SK-N-SH (cell line): ENCODE data around the gene FCHSD2. TPM values are rescaled to one million over a fixed set of nuclear protein-coding genes. Genes with fewer than 3 reads are reported as not detected.

Source experiments
- CTCF ChIA-PET: fragments of 300-600, 350-600 bp; formaldehyde crosslinking; extraction: SDS; loops from one replicate; lab custom pipeline; 2021; lab: Yijun Ruan, JAX
- POLR2A ChIA-PET: fragments of 350-600 bp; sonication (Branson Sonifier 250); formaldehyde crosslinking; extraction: SDS; loops from one replicate; lab custom pipeline; 2020; ENCODE audit warnings: antibody characterized with exemption, inconsistent platforms; lab: Yijun Ruan, JAX
- DNase-seq: peaks from one replicate; pipeline ENCODE4 v3.0.0; 2012
- H2AFZ ChIP-seq: fragments of 200-600 bp; sonication (generic); 2 replicates; pipeline ENCODE4 v1.8.1; 2016; ENCODE audit warnings: antibody characterized with exemption, mild to moderate bottlenecking, low read depth
- H3F3A ChIP-seq: fragments of 200-600 bp; sonication (generic); replicated peaks from 2 replicates; pipeline ENCODE3; 2016; ENCODE audit warnings: antibody characterized with exemption, mild to moderate bottlenecking; ENCODE audit not compliant: insufficient read depth
- H3K27ac ChIP-seq, 2 experiments: fragments of 200-500 bp in 1 of 2; fragments of 200-600 bp in 1 of 2; sonication (Bioruptor generic) in 1 of 2; sonication (generic), shearing (Covaris generic) in 1 of 2; 2 replicates each; pipeline versions ENCODE4 v1.5.1 to v1.6.1; 2014 to 2016; ENCODE audit warnings: low read depth in 2 of 2, inconsistent platforms in 1 of 2, low read length in 1 of 2, mild to moderate bottlenecking in 1 of 2, mixed read lengths in 1 of 2
- H3K27me3 ChIP-seq: fragments of 200-600 bp; sonication (generic), shearing (Covaris generic); 2 replicates; pipeline ENCODE4 v1.6.1; 2016; ENCODE audit warnings: mixed run types; ENCODE audit not compliant: insufficient read depth
- H3K36me3 ChIP-seq, 2 experiments: fragments of 200-500 bp in 1 of 2; fragments of 200-600 bp in 1 of 2; sonication (Bioruptor generic) in 1 of 2; sonication (generic) in 1 of 2; replicated peaks in 1 of 2; 2 replicates each; pipeline versions ENCODE3 to v1.5.1; 2014 to 2016; ENCODE audit warnings: low read length in 1 of 2, mild to moderate bottlenecking in 1 of 2; ENCODE audit not compliant: insufficient read depth in 2 of 2, control insufficient read depth in 1 of 2
- H3K4me1 ChIP-seq, 2 experiments: fragments of 200-500 bp in 1 of 2; fragments of 200-600 bp in 1 of 2; sonication (Bioruptor generic) in 1 of 2; sonication (generic), shearing (Covaris generic) in 1 of 2; 2 replicates each; pipeline versions ENCODE4 v1.5.1 to v1.6.1; 2014 to 2016; ENCODE audit warnings: low read depth in 1 of 2, low read length in 1 of 2, mixed run types in 1 of 2; ENCODE audit not compliant: insufficient read depth in 2 of 2, control insufficient read depth in 1 of 2
- H3K4me2 ChIP-seq: fragments of 200-600 bp; sonication (generic), shearing (Covaris generic); 2 replicates; pipeline ENCODE4 v1.6.1; 2017; ENCODE audit warnings: mixed run types
- H3K4me3 ChIP-seq, 2 experiments: fragments of 200-500 bp in 1 of 2; fragments of 200-600 bp in 1 of 2; sonication (Bioruptor generic) in 1 of 2; sonication (generic), shearing (Covaris generic) in 1 of 2; 2 replicates each; pipeline versions ENCODE4 v1.5.1 to v1.8.1; 2014 to 2016; ENCODE audit warnings: low read depth in 2 of 2, inconsistent platforms in 1 of 2, low read length in 1 of 2, mild to moderate bottlenecking in 1 of 2, mixed read lengths in 1 of 2, moderate library complexity in 1 of 2
- H3K79me2 ChIP-seq: fragments of 200-600 bp; sonication (generic); 2 replicates; pipeline ENCODE4 v1.8.1; 2017; ENCODE audit warnings: mild to moderate bottlenecking; ENCODE audit not compliant: insufficient read depth
- H3K9ac ChIP-seq: fragments of 200-600 bp; sonication (generic); 2 replicates; pipeline ENCODE4 v1.6.1; 2017; ENCODE audit warnings: mixed run types
- H3K9me2 ChIP-seq: fragments of 200-600 bp; sonication (generic); 2 replicates; pipeline ENCODE4 v1.6.1; 2017; ENCODE audit warnings: mixed run types
- H3K9me3 ChIP-seq: fragments of 200-600 bp; sonication (generic); 2 replicates; pipeline ENCODE4 v1.6.1; 2017; ENCODE audit warnings: mixed run types, mild to moderate bottlenecking, moderate library complexity
- H4K20me1 ChIP-seq: fragments of 200-600 bp; sonication (generic); 2 replicates; pipeline ENCODE4 v1.6.1; 2017; ENCODE audit warnings: mild to moderate bottlenecking, mixed run types; ENCODE audit not compliant: insufficient read depth
- NRF1 ChIP-seq: IDR thresholded peaks from 2 replicates; pipeline ENCODE4 v1.6.1; 2012; ENCODE audit warnings: low read depth, mild to moderate bottlenecking, low read length
- RAD21 ChIP-seq: IDR thresholded peaks from 2 replicates; pipeline ENCODE4 v1.6.1; 2012; ENCODE audit warnings: mild to moderate bottlenecking, low read length
- RXRA ChIP-seq: IDR thresholded peaks from 2 replicates; pipeline ENCODE4 v1.4.0; 2012; ENCODE audit warnings: low read depth, mild to moderate bottlenecking, borderline replicate concordance
- USF2 ChIP-seq: fragments of 150-350 bp; IDR thresholded peaks from 2 replicates; pipeline ENCODE4 v1.6.1; 2017; ENCODE audit warnings: antibody characterized with exemption, low read length, low read depth, borderline replicate concordance
- WGBS: methylation state at CpG from one replicate; pipeline ENCODE4 v1.1.6; 2017; ENCODE audit warnings: low lambda C conversion rate; 5-methylcytosine and 5-hydroxymethylcytosine counted together
- polyA plus RNA-seq, 3 experiments: library from polyadenylated mRNA; depleted of rRNA; stranded (reverse); fragments of >200 nt; gene quantifications; 2 replicates each; pipeline ENCODE4 v1.2.3, GENCODE V29; 2012
- small RNA-seq, 7 experiments: library from RNA; depleted of rRNA; stranded (forward); fragments of <200 nt; gene quantifications; one replicate each; pipeline ENCODE3, GENCODE V24; 2012

FCHSD2 gene
- polyA plus RNA-seq, 1 of the 3 experiments (the other 2 are of a cell fraction): 10.4 TPM

- DNase-seq: peak; percentile 46
- Histone ChIP-seq H3K36me3 (no peaks in the 10 kb centered on the region), H3K4me1 (peaks cover 9 to 15% of the 10 kb centered on the region in 2 experiments; a peak in 1 of 4 replicates), H3K27ac (no peak overlapping the region), H3K4me3 (no peak overlapping the region), H4K20me1 (no peaks in the 10 kb centered on the region), H3K9me3 (no peaks in the 10 kb centered on the region), H3F3A (no peaks in the 10 kb centered on the region), H3K4me2 (no peak overlapping the region), H3K9ac (no peak overlapping the region), H3K79me2 (no peaks in the 10 kb centered on the region), H3K9me2 (no peaks in the 10 kb centered on the region), H2AFZ (no peak overlapping the region), H3K27me3 (no peaks in the 10 kb centered on the region)
- ChIA-PET CTCF (interaction anchor here (1.3 to 4.8 kb wide), 3 partner anchors 10 to 188 kb away, joined by 3 to 34 read pairs (median 4); no protein-coding TSS in a partner anchor), POLR2A (no interaction called here)
- WGBS: 72% methylated on average over 3 of the region's 16 CpGs
- TF ChIP-seq USF2 (no peak), NRF1 (no peak), RXRA (no peak), RAD21 (no peak)
Observed at GRCh38 chr11:72787216-72788104, 354.7 kb downstream of the FCHSD2 start.

Small RNA genes within 50 kb of the gene (small RNA-seq; reads per million reads assigned to genes)
- 0 reads per million in 7 experiments for gene RNU6-672P

Other genes starting within 250 kb of the FCHSD2 start
- 0.12 and 0.13 TPM in 2 replicates for gene P2RY2, start 76.0 kb upstream of the FCHSD2 start, polyA plus RNA-seq (2012; rRNA removed)
- gene P2RY6, start 130.0 kb upstream of the FCHSD2 start, polyA plus RNA-seq (2012; rRNA removed): 0.15 and 0.16 TPM in 2 replicates
- gene ARHGEF17, start 166.0 kb upstream of the FCHSD2 start, polyA plus RNA-seq (2012; rRNA removed): 45.9 and 48.4 TPM in 2 replicates
- gene RELT, start 234.1 kb upstream of the FCHSD2 start, polyA plus RNA-seq (2012; rRNA removed): 4.3 and 5.5 TPM in 2 replicates